Urinary bladder (tissue), 4 donors: Measurements from ENCODE around the gene MRPL36. TPM values are rescaled to one million over a fixed set of nuclear protein-coding genes. Genes with fewer than 3 reads are reported as not detected.

Experiments
- DNase-seq: peaks from one replicate; pipeline ENCODE4 v3.0.0-alpha.2; 2015; ENCODE audit errors: extremely low spot score
- H3K27ac ChIP-seq: one replicate; pipeline ENCODE4 v1.5.1; 2013; ENCODE audit warnings: low read depth, mild to moderate bottlenecking, moderate library complexity
- H3K36me3 ChIP-seq: one replicate; pipeline ENCODE4 v1.6.1; 2013; ENCODE audit warnings: mild to moderate bottlenecking, moderate library complexity; ENCODE audit not compliant: insufficient read depth
- H3K4me1 ChIP-seq: one replicate; pipeline ENCODE4 v1.6.1; 2013; ENCODE audit warnings: mild to moderate bottlenecking, moderate library complexity; ENCODE audit not compliant: insufficient read depth
- H3K4me3 ChIP-seq: one replicate; pipeline ENCODE4 v1.5.1; 2013; ENCODE audit warnings: low read depth, low read length
- WGBS: extraction: QIAGEN DNeasy Blood & Tissue Kit; methylation state at CpG from one replicate; pipeline ENCODE4 v1.1.7; 2013; 5-methylcytosine and 5-hydroxymethylcytosine counted together
- polyA plus RNA-seq: library from polyadenylated mRNA; stranded (reverse); fragments of 200-250 nt; gene quantifications from one replicate; pipeline ENCODE4 v1.2.3, GENCODE V29; 2013
- total RNA-seq: library from RNA; depleted of rRNA; stranded (reverse); fragments of >200 nt; gene quantifications from one replicate; pipeline ENCODE4 v1.2.3, GENCODE V29; 2014
- donor health status: healthy with polysubstance abuse.
- donor health status: healthy.

The MRPL36 gene
- total and polyA plus RNA-seq, 2 donors = 19.9 to 68.6 TPM

DNA sequence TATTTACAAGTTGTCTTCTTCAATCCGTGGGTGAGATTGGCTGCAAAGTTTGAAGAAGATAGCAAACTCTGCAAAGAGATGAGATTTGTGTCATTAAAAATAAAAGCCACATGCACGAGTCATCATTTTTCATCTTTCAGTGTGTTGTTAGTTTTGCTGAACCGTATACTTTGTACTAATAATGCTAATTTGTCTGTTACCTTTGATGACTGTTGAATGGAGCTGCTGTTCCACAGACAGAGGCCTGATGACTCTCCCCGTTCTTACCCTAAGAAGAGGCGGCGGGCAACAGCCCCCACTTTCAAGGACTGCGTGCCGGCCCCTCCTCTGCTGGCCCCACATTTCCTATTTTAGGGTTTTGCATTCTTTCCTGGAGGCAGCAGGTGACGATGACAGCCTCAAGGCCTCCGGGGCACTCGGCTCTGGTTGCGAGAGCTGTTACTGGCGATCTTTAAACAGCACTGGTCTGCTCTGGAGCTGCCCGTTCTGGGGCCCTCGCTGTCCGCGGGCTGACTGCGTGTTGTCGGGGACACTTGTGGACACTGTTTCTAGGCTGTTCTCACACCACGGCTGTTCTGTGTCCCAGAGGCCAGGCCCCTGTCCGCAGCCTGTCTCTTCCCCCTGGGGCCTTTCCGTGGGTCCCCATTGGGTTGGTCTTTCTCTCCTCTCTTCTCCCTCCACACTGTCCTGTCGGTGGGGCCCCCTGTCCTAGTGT, 36.7 kb upstream of the MRPL36 start:
- no peak for DNase-seq
- H3K36me3 ChIP-seq = no peaks in the 10 kb centered on the region
- H3K27ac ChIP-seq = no peak overlapping the region
- no peaks in the 10 kb centered on the region for H3K4me1 ChIP-seq
- H3K4me3 ChIP-seq = no peak overlapping the region
- WGBS = 50% methylated on average over 23 of the region's 23 CpGs

DNA sequence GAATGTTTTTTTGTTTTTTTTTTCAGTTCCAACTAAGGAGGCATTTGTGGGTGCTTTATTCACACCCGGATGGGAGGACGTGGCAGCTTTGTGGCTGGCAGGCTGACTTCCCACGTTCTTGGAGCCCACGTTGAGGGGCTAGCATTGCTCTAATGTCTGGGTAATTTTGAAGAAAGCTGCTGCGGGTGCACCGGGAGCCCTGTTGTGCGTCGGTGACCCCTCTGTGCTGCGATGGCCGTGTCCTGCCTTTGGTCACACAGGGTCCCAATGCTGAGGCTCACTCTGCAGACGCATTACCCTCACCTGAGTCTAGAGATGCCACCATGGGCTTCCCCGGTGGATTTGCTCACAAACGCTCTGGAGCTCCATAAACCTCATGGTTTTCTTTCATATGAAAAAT, 35.8 kb upstream of the MRPL36 start:
- Histone ChIP-seq H3K36me3 (no peaks in the 10 kb centered on the region), H3K27ac (no peak overlapping the region), H3K4me1 (no peaks in the 10 kb centered on the region), H3K4me3 (no peak overlapping the region)
- 76% methylated on average over 13 of the region's 13 CpGs for WGBS
- DNase-seq = no peak

DNA sequence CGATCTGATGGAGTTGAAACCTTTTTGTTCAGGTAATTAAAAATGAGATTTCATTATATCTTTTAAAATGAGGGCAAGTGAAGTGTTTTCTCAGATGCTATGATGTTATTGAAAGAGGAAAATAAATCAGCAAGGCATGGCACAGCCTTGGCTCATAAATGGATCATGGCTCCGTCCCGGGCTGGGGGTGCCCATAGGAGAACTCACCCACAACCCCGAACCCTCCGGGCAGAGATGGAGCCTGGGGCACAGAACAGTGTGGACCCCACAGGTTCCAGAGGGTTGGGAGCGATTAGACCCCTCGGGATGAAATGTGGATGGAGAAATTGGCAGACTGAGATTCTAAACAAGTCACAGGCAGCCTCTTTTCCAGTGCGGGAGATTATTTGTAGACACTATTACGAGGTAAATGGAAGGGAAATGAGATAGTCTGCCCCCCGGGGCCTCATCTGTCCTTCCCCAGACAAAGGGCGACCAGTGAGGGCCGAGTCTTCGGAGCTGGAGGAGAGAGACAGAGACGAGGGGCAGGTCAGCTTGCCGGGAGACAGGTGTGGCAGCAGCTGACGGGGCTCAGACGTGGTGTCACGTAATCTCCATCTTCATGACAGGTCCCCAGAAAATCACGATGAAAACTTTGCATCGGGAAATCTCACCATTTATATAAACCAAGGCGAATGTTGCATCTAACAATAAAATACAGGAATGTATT, 35.2 kb upstream of the MRPL36 start:
- Histone ChIP-seq H3K36me3 (no peaks in the 10 kb centered on the region), H3K27ac (no peak overlapping the region), H3K4me1 (no peaks in the 10 kb centered on the region), H3K4me3 (no peak overlapping the region)
- DNase-seq = no peak
- 36% methylated on average over 21 of the region's 21 CpGs for WGBS

DNA sequence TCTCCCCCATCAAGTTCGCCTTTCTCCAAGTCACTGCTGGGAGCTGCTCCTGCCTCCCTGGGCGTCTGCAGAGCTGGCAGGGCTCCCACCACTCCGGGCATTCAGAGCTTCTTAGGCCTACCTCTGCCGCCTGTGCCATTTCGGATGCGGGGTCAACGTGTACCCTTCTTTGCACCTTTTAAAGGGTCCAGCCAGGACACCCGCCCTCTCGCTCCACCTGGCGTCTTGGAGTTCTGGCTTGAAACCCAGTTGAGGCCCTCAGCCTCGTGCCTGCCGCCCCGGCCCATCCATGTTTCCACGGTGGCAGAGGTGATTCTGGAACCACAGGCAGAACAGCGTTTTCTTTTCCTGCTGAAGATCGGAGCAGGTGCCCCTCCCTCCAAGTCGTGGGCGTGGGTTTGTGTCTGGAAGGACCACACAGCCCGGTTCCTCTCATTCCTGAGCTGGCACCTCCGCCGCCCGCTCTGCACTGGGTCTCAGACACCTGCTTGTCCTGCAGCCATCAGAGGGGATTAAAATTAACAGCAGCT, 34.5 kb upstream of the MRPL36 start:
- no peaks in the 10 kb centered on the region for H3K36me3 ChIP-seq
- H3K4me1 ChIP-seq = no peaks in the 10 kb centered on the region
- DNase-seq = no peak
- WGBS = 61% methylated on average over 22 of the region's 22 CpGs
- H3K27ac ChIP-seq = no peak overlapping the region
- no peak overlapping the region for H3K4me3 ChIP-seq

DNA sequence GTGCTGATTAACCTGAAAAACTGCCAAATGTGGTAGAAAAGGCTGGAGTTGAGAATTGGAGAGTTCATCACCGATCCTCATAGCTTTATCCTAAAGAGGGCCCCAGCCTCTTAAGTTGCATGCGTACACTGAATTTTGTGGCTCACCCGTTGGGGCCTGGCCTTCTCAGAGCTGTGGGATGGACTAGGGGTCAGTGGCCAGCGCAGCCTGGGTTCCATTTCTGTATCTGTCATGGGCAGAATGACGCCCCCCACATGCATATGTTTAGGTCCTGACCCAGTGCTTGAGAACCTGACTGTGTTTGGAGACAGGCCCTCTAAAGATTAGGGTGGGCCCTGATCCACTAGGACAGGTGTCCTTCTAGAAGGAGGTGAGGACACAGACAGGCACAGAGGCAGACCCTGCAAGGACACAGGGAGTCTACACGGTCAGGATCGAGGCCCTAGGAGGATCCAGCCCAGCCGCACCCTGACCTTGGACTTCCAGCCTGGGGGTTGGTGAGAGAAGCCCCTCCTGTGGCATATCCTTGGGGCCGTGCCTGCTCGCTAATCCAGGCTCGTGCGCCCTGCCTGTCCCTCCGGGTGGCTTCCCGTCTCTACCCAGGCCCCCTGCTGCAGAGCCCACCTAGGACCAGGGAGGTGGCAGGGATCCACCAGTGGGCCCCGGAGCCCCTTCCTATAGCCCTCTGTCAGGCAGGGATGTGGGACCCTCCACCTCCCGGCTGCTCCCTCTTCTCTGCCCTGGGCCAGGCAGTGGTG, 33.8 kb upstream of the MRPL36 start:
- Histone ChIP-seq H3K4me3 (no peak overlapping the region), H3K27ac (no peak overlapping the region), H3K4me1 (no peaks in the 10 kb centered on the region), H3K36me3 (no peaks in the 10 kb centered on the region)
- WGBS = 84% methylated on average over 16 of the region's 16 CpGs
- no peak for DNase-seq

DNA sequence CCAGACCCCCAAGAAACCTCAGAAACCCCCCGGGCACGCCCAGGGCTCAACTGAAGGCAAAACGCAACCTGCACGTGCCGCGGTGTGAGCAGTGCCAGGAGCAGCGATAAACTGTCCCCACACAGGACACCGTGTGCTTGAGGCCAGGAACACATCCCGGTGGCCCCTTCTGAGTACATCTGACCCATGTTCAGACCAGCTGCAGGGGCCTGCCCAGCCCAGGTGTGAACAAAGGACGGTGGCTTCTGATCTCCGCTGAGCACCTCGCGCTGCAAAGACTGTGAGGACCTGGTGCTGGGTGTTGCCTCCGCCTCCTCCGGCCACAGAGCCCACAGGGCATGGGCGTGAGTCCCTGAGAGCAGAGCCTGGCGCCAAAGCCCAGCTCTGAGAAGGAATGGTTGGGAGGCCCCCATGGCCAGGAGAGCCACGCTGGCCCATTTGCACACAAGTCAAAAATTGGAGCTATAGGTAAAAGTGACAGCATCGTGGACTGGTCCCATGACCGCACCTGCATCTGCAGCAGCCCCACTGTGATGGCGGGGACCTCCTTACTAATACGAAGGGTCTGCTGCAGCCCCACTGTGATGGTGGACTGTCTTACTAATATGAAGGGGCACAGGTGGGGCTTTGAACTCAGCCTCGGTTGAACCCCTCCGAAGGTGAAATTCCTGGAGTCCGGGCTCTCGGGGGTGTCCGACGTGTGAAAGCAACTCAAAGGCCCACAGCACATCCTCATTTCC, 33.0 kb upstream of the MRPL36 start:
- Histone ChIP-seq H3K36me3 (no peaks in the 10 kb centered on the region), H3K27ac (no peak overlapping the region), H3K4me1 (no peaks in the 10 kb centered on the region), H3K4me3 (no peak overlapping the region)
- no peak for DNase-seq
- WGBS = 77% methylated on average over 28 of the region's 28 CpGs

DNA sequence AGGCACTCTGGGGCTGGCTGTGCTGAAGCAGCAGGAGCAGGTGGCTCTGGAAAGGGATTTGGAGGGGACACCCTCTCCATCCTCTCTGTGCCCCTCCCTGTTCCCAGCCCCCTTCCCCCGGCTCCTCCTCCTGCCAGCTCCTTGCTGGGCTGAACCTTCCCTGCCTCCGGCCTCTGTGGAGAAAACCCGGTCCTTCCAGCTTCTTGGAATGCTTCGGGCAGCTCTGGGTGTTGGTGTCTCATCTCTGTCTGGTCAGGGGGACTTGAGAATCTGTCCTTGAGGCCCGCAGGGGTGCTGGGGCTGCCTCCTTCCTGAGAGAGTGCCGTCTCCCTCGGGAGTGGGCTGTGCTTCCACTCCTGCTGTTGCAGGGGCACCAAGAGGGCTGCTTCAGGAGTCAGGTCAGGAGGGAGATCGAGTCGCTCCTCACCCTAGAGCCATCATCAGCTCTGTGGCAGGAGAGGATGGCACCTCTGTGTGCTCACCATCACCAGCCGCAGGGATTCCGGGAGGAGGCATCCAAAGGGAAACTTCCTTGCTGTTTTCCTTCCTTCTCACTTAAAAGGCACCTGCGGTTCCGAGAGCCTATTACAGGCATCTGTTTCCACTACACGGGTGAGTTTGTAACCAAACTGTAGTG, 32.2 kb upstream of the MRPL36 start:
- WGBS = 29% methylated on average over 14 of the region's 14 CpGs

DNA sequence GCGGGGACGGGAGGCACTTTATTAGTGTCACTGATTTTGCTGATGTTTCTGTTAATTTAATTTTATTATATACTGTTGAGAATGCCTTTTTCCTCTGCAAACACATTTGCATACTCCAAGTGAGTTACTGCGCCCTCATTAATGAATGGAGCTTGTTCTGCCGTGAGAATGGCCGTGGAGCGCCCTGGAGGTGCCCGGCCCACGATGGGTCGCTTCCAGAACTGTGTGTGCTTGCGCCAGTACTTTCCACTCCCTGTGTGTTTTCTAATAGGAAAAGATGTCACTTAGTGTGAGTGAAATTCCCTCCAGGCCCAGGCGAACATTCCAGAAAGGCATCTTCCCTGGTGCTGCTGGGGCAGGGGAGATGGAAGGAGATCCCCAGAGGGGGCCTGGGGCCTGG, 31.6 kb upstream of the MRPL36 start:
- H3K4me3 ChIP-seq = no peak overlapping the region
- H3K27ac ChIP-seq = no peak overlapping the region
- no peaks in the 10 kb centered on the region for H3K36me3 ChIP-seq
- no peaks in the 10 kb centered on the region for H3K4me1 ChIP-seq
- WGBS = 85% methylated on average over 11 of the region's 11 CpGs
- DNase-seq = no peak

More for the DNA sequence above, 32.2 kb upstream of the MRPL36 start:
- Histone ChIP-seq H3K27ac (no peak overlapping the region), H3K36me3 (no peaks in the 10 kb centered on the region), H3K4me3 (no peak overlapping the region), H3K4me1 (no peaks in the 10 kb centered on the region)
- no peak for DNase-seq

DNA sequence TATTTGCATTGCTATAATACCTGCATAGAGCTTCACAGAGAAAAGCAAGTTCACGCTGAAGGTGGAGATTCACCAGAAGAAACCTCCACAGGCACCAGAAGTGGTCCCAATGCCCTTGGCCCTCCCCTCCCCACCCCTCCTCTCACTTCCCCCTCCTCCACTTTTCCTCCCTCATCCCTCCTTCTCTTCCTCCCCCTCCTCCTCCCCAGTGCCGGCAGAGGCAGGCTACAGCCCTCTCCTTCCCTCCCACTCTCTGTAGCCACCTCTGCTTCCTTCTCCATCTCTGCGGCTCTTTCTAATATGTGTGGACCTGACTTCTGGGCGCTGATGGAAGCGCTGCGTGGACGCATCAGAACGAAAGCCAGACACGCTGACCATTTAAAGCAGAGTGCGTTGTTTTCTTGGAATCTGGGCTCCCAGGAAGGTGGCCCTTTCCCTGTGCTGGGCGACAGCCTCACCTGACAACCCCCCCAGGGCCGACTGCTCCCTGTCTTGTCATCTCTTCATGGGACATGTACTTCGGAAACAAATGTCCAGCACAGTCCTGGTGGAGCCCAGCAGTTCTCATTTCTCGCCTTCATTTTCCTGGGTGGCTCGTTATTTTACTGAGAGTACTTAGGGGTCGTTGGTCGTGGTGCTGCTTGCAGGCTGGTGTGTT, 31.1 kb upstream of the MRPL36 start:
- no peaks in the 10 kb centered on the region for H3K4me1 ChIP-seq
- 77% methylated on average over 17 of the region's 17 CpGs for WGBS
- no peaks in the 10 kb centered on the region for H3K36me3 ChIP-seq
- no peak overlapping the region for H3K27ac ChIP-seq
- no peak for DNase-seq
- no peak overlapping the region for H3K4me3 ChIP-seq

DNA sequence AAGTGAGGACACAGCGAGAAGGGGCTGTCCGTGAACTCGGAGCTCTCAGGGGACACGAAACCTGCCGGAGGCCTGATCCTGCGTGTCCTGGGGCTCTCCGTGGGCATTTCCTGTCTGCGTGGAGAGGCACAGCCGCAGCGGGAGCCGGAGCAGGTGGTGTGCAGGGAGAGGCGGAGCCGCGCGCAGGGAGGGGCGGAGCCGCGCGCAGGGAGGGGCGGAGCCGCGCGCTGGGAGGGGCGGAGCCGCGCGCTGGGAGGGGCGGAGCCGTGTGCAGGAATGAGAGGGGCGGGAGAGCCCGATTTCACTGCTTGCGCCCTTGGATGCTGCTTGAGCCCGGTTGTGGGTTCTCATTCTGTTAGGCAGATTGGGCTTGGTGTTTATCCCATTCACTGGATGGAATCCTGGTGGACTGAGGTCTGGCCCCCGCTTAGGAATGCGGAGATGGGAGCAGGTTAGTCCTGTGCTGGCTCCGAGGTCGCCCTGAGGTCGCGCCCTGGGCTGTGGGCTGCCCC, 28.3 kb upstream of the MRPL36 start:
- no peak for DNase-seq
- H3K27ac ChIP-seq = no peak overlapping the region
- no peaks in the 10 kb centered on the region for H3K4me1 ChIP-seq
- no peaks in the 10 kb centered on the region for H3K36me3 ChIP-seq
- 50% methylated on average over 39 of the region's 39 CpGs for WGBS
- no peak overlapping the region for H3K4me3 ChIP-seq

DNA sequence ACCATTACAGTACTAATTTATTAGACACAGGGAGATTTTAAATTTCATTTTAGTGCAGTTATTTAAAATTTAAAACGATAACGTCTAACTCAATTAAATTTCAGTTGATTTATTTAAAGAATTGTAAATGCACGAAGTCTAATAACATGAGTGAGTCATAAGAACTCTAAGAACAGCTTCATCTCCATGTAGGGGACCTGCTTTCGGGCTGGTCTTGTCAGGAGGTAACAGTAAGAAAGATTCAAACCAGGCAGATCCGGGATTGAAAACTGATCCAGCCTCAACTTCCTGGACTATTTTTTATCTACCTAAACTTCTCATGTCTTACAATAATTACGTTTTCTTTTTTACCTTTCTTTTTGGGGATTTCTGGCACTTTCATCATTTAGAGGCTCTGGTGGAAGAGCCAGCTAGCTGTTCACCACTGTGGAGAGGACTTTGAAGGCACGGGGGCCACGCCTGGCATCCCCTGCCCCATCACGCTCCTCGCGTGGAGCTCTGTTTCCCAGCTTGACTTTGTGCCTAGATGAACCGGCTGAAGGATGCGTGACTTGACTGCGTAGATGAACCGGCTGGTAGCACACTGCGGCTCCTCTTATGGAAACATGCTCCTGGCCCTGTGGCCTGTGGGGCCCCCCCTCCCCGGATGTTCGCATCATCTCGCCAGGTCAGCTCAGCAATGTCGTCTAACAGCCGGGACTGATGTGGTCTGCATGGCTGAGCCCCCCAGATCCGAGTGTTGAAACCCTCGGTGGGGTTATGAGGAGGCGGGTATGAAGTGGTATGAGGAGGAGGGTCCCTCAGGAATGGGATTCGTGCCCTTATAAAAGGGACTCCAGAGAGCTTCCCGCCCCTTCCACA, 27.6 kb upstream of the MRPL36 start:
- Histone ChIP-seq H3K36me3 (no peaks in the 10 kb centered on the region), H3K27ac (no peak overlapping the region), H3K4me1 (no peaks in the 10 kb centered on the region), H3K4me3 (no peak overlapping the region)
- WGBS = 89% methylated on average over 26 of the region's 26 CpGs
- no peak for DNase-seq
